Occipital lobe (tissue), 3 donors: Measurements from ENCODE around the gene ABCB7. TPM values are rescaled to one million over a fixed set of nuclear protein-coding genes. Genes with fewer than 3 reads are reported as not detected.
"Not testable (repeated sequence)": the region's sequence is repeated elsewhere in the genome, so short reads cannot be mapped to it uniquely, and the experiment has no call there.

Experiments
- DNase-seq: peaks from one replicate; lab custom pipeline; 2025; lab: John Stamatoyannopoulos, UW
- small RNA-seq: library from RNA; depleted of rRNA; stranded (forward); fragments of <200 nt; gene quantifications from one replicate; pipeline ENCODE3, GENCODE V24; 2014
- total RNA-seq: library from RNA; depleted of rRNA; stranded (reverse); fragments of >200 nt; gene quantifications from one replicate; pipeline ENCODE4 v1.2.3, GENCODE V29; 2014

Gene ABCB7
- total RNA-seq, 1 donor from 2014 or later = 46.8 TPM

GRCh38 chrX:75106772-75107171, 49.3 kb downstream of the ABCB7 start:
- no peak for DNase-seq

DNA sequence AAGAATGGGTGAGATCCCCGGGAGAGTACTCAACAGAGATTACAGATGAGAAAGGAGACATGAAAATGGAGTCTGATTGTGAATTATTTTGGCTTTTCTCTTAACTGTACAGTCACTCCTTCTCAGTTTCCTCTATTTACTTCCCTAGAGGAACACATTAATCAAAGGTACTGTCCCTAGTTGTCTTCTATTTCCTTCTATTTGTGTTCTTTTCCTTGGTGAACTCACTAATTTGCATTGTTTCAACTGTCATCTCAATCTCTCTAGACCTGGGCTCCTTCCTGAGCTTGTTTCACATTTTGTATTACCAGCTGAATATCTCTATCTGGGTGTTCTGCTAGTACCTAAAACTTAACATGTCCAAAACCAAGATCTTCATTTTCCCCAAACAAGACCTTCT, 59.8 kb downstream of the ABCB7 start:
- DNase-seq = no peak

- DNase-seq = no peak
These were observed 69.3 kb downstream of the ABCB7 start for GRCh38 chrX:75086731-75087195.

DNA sequence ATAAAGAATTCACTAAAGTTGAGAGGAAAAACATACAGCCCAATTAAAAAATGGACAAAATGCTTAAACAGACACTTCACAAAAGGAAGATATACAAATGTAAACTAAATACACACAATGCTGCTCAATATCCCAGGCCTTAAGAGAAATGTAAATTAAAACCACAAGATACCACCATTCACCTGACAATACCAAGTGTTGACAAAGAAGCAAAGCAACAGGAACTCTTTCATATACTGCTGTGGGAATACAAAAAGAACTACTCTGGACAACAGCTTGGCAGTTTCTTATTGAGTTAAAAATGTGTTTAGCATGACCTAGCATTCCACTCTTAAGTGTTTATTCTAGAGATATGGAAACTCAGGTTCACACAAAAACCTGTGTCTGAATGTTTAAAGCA, 71.3 kb downstream of the ABCB7 start:
- no peak for DNase-seq

- DNase-seq = no peak
These were observed 79.7 kb downstream of the ABCB7 start for GRCh38 chrX:75076429-75076828.

GRCh38 chrX:75074475-75074874, 81.6 kb downstream of the ABCB7 start:
- DNase-seq = no peak

GRCh38 chrX:75071334-75071733, 84.7 kb downstream of the ABCB7 start:
- no peak for DNase-seq

DNA sequence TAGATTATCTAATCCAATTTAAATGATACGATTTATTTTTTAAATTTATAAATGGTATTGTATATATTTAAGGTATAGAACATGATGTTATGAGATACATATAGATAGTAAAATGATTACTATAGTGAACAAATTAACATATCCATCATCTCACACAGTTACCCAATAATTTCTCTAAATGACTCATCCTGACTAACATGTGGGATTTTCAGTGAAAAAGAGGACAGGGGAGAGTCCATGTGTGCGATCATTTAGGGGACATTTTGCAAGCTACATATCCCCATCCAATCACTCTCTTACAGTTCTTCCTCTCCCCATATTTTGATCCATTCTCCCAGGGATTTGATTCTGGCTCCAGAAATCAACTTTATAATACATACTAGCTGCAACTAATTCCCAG, 88.2 kb downstream of the ABCB7 start:
- no peak for DNase-seq

DNA sequence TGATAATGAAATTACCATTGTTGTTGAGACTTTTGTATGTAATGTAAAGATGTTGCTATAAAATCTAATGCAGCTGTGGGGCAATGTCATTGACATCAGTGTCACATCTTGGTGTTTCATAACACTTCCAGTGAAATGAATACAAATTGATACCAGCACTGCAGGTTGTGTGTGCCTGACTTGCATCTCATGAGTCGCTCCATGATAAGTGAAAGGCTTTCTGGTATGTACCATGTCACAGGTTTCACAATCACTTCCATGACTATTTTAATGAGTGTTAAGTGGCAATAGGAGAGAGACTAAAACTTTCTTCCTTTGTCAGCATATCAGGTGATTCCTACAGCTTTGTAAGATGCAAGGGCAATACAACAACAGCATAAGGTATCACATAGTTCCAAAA, 94.4 kb downstream of the ABCB7 start:
- no peak for DNase-seq

GRCh38 chrX:75051047-75051446, 105.0 kb downstream of the ABCB7 start:
- DNase-seq = no peak

GRCh38 chrX:75045369-75045768, 110.7 kb downstream of the ABCB7 start:
- DNase-seq = no peak

- not testable (repeated sequence) for DNase-seq
These were observed 111.9 kb downstream of the ABCB7 start for GRCh38 chrX:75044142-75044541.

- DNase-seq = no peak
These were observed 117.2 kb downstream of the ABCB7 start for GRCh38 chrX:75038925-75039324.

Small RNA genes lying within 50 kb of the gene (small RNA-seq; reads per million reads assigned to genes)
- gene BUD31P2 = not detected
- not detected for gene RNU6-562P

Other genes starting within 250 kb of the ABCB7 start
- gene NEXMIF, start 230.8 kb downstream of the ABCB7 start, total RNA-seq = 57.1 TPM
- gene UPRT, start 117.8 kb upstream of the ABCB7 start, total RNA-seq = 30.4 TPM